GM19455 (cell line): ENCODE measurements around the gene MEGF6.

Experiments
- ATAC-seq: cut with Tn5 transposase; IDR thresholded peaks from one replicate; pipeline ENCODE4 v1.9.1; 2021; ENCODE audit not compliant: unreplicated experiment

The MEGF6 gene

GRCh38 chr1:3558036-3558726 is 53.1 kb downstream of the MEGF6 start:
- ATAC-seq, result no peak

GRCh38 chr1:3557366-3557765 is 53.9 kb downstream of the MEGF6 start:
- no peak for ATAC-seq

DNA sequence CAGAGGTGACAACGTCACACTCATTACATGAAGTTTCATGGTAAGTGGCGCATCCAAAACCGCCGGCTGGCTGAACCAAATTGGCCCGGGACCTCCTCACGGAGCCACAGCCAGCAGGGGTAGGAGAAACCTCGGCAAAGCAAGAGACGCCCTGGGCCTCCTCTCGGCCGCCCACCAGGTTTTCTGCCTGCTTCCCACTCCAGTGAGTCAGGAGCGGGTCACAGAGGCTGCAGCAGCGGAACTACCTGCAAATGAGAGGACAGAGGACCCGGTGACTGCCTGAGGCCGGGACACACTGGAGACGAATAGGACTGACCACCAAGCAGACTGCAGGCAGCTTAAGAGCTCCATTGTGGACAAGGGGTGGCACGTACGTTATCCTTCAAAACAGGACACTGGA is 55.0 kb downstream of the MEGF6 start:
- no peak for ATAC-seq

DNA sequence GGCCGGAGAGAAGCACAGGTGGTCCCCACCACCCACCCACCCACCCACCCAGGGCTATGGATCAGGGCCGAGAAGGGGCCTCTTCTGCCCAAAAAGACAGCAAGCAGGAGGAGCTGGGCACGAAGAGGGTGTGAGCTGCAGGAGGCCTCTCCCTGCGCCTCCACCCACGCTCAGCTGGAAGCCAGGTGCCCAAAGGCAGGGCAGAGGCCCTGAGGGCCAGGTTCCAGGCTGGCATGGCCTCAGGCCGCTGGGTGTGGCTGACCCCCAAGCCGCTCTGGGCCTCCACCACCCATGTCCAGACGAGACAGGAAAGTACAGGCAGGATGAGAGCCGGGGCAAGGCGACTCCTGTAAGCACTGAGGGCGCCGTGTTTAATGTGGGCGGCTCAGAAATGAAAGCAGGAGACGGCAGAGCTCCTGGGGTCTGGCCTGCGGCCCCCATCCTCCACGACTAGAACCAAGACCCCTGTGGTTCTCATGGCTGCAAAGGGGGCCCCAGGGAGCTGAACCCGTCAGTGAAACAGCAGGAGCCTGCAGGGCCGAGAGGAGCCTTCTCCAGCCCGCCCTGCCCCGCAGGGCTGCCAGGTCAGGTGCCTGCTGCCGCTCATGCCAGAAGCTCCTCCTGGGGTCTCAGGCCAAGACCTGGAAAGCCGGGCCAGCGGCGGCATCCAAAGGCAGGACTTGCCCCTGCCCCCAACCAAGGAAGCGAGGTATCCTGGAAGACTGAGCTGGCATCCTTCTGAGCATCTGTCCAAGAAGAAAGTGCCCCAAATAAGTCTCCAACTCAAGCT is 56.0 kb downstream of the MEGF6 start:
- no peak for ATAC-seq

DNA sequence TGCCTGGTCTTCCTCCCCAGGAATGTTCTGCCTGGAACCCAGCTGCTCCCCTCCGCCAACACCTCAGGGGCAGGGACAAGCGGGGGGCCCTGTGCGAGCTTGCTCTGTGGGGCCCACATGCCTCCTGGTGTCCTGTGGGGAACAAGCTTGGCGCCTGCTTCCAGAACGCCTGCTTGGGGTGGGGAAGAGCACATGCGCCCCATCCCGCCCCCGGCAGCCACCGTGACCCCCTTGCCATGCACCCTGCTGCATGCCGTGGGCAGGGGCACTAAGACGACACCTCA is 57.4 kb downstream of the MEGF6 start:
- ATAC-seq, result no peak

DNA sequence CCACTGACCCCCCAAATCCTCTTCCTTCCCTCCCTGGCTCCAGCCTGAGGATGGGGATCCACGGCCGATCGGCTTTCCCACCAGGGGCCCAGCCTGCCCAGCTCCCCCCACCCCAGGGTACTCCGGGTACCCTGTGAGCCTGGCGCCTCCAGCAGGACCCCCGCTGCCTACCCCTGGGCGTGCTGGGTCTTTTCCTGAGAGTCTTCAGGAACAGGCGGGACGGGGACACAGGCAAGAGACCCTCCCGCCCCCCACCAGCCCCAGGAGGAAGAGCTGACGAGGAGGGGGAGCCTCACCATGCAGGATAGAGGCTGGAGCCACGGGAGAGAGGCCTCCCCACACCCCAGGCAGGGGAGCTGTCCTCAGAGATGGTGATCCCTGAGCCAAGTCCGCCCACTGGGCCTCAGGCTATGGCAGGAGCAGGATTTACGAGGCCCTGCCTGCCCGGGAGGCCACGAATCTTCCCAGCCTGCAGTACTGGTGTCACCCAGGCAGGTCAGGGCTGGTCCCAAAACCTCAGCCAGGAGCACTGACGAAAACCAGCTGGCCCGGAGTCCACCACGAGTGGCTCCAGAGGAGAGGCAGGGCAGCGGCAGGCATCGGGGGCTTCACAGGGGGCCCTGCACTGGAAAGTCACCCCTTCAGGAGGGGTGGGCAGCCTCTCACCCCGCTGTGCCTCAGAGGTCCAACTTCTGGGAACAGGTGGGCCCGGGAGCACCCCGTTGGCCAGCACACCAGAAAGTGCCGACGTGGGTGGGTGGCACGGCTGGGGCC is 58.0 kb downstream of the MEGF6 start:
- ATAC-seq, result no peak

GRCh38 chr1:3552751-3553150 is 58.6 kb downstream of the MEGF6 start:
- no peak for ATAC-seq

DNA sequence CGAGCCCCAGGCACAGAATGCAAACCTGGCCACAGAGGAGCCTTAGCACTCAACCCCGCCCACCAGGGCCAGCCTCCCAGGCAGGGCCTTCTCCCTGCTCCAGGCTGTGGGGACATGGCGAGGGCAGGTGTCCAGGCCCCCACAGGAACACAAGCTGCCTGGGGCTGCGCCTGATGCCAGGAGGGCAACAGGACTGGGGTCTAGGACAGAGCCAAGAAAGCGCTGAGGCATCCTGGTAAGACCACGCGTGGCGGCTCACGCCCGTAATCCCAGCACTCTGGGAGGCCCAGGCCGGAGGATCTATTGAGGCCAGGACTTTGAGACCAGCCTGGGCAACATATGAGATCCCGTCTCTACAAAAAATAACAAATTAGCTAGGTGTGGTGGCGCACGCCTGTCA is 59.1 kb downstream of the MEGF6 start:
- no peak for ATAC-seq

- no peak for ATAC-seq
These were observed 59.6 kb downstream of the MEGF6 start for GRCh38 chr1:3551711-3552110.

DNA sequence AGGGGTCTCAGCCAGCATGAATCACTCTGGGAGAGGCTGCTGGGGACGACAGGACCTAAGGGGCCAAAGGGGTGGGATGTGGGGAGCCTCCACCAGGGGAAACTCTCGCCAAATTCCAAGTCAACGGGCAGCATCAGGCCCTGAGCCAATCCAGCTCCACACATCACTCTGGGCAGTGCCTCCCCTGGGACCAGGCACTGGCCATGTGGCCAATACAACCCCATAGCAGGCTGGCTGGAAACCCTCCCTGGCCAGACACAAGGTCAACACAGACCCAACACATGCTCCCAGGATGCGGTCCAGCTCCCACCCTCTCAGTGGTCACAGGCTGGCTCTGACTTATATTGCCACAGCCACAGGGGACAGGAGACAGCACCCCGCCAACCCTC is 60.0 kb downstream of the MEGF6 start:
- ATAC-seq, result no peak

DNA sequence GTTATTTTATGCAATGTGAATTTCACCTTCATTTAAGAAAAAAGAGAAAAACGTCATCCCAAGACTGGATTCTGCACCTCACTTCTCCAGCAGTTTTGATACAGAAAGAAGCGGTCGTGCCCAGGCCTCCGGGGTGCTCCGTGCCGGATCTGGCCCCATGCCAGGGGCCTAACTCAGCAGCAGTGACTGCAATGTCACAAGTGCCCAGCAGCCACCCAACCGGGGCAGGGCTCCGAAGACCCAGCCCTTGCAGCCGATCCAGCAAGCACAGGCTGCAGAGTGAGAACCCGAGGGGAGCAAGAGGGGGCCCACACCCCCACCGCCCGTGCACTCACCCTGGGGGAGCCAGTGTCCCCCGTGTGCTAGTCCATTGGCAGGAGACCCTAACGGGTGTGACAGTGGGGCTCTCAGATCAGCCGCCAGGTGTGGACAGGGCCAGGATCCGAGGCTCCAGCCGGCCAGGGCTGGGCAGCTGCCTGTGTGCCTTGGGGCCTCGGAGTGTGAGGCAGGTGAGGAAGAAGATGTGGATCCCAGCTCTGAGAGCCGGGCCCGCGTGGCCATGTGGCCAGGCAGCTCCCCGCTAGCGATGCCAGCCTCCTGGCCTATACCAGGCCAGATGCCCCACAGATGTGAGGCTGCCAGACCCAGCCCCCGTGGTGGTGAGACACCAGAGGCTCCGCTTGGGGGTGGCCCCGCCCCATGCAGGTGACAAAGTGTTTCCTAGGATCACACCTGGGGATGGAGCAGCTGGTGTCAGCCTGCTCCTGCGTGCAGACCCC is 60.6 kb downstream of the MEGF6 start:
- ATAC-seq, result no peak

DNA sequence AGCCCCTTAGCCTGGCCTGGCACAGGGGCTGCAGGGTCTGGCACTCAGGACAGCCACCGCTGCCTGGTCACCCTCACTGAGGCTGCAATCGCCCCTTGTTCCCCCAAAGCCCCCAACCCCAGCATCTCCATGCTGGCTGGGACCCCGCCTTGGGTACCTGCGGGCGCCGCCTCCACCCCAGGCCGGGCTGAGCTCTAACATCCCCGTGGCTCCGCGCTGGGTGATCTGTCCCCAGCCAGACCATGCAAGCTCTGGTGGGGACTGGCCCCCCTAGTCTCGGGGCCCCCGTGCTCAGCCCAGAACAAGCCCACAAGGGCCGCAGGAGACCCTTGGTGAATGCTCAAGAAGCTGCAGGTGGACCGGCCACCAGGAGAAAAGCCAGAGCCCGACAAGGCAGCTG is 62.4 kb downstream of the MEGF6 start:
- ATAC-seq, result no peak

DNA sequence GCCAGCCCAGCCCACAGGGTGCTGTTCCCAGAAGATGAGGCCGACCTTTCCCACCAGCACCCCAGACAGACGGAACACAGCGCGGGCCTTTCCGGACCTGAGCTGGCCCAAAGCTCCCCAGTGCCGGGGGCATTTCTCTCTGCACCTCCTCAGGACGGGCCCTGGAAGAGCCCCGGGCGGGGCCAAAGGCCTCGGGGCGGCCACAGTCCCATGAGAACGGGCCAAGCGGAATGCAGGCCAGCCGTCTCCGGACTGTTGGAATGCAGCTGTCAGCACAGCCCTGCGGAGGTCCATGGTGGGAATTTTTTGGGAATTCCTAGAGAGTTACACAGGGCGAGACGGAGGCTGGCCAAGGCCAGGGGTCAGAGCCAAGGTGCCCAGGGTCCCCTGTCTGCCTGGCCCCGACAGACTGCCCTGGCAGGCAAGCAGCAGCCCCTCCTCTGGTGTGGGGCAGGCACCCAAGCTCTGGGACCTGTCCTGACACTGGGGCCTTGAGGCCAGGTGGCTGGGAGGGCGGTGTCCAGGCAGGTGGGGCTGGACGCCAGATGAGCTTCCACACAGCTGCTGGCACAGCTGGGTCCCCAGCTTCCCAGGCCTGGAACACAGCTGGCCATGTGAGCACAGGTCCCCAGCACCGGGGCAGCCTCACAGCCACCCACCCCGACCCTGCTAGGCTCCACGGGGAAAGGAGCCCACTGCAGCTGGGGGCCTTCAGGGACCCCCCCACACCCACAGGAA is 63.0 kb downstream of the MEGF6 start:
- no peak for ATAC-seq

DNA sequence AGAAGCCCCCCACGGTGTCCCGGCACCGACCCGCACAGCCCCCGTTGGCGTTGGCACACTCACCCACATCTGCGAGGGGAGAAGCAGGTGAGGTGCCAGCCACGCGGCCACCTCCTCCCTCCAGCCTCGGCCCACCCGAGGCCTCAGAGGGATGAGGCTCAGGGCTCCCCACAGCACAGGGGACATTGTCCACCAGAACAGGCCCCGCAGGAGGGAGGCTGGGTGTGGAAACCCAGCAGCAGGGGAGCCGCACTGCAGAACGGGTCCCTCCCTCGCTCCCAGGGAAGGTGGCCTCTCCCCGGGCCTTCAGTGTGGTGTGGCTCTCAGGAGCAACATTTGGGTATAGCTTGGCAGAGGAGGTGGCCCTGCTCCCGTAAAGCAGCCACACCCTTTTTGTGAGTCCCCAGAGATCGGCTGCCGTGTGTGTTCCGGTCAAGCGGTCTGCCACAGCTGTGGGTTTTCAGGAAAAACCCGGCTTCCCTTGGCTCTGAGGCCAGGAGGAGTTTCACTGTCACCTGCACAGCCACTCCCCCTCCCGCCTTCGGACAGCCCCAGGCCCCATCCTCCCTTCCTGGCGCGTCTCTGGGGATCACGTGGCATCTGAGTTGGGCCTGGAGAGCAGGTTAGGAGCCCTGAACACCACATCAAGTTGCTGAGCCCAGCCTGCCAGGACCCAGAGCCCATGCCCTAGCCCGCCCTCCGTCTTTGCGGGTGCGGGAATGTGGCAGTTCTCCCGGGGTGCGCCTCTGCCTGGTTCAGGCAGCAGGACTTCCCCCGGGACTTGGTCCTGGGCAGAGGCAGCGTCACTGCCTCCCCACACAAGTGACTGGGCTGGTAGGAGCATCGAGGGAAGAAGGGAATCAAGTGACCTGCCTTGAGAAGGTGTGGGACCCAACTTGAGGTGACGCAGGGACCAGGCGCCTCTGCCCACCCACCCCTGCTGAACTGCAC is 64.0 kb downstream of the MEGF6 start:
- no peak for ATAC-seq

DNA sequence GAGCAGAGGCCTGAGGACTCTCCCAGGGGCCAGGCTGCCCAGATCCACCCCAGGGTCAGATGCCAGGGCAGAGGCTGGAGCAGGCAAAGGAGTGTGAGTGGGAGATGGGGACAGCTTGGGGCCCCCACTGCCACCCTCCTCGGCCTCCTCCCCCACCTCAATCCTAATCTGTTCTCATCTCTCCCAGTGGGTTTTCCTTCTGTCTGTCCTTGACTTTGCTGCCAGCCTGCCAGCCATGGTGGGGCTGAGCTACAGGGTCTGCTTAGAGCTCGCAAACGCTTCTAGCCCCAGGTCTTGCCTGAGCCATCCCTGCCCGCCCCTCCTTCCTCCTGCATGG is 65.3 kb downstream of the MEGF6 start:
- no peak for ATAC-seq

DNA sequence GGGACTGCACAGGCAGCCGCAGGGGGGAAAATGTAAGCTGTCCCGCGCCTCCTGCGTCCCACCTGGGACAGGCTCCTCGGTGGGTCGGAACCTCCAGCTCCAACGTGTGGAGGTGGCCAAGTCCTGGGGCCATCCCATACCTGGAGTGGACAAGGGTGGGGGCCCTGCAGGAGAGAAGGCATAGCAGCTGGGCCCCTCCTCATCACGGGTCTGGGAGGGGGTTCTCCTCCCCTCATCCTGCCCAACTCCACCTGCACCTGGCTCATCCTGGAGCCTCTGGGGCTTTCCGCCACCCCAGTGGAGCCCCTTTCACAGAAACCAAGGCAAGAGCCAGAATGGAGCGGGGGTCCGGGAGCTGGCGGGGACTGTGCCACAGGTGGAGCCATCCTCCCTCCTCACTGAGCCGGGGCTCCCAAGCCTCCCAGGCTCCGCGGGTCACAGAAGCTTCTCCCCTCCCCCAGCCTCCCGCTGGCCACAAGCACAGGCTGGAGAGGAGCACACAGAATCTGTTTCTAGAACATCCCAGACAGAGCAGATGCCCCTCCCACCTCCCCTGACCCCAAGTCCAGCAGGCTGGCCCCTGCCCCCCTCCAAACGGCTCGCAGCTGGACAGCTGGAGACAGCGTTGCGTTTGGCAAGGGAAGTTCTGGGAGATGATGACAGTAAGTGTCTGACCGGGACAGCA is 65.8 kb downstream of the MEGF6 start:
- no peak for ATAC-seq

- no peak for ATAC-seq
These were observed 67.0 kb downstream of the MEGF6 start for GRCh38 chr1:3544040-3544977.
